ENCODE data around the gene PPP1R9A.
A peak's percentile ranks its signal among the peaks of the same experiment; 100 is the strongest.

PPP1R9A gene

DNA sequence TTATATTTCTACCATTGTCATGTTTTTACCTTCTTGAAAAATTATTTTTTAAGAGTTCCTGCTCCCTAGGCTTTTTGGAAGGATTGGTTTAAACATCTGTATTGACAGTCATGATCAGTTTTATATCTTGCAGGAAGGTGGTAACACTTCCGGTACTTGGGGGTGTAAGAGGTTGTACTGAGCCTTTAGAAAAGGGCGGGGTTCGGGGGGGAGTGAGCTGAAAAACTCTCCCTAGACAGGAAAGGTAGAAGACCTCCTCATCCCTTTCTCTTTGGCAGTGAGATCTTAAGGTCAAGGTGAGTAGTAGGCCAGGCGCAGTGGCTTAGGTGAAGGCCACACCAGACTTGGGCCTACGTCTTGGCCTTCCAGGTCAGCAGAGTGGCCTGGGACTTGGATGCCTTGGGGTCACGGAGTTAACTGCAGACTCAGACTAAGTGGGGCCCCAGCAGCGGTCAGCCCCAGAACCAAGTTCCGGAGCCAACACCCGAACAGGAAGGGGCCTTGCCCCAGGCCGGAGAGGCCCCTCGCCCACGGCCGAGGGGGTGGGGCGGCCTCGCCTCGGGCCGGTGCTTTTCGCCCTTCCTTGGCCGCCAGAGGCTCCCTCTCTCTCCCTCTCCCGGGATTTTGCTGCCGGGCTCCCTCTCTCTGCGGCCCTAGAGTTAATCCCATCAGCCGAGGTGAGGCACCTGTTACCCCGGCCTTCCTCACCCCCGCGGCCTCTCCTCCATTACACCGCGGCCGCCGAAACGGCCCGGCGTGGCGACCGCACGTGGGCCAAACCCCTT is at the start of gene PPP1R9A:
PPP1R9A (plus strand) TSS at position 569 of the 785 bp plus-strand sequence. CDS start 2,520 bp downstream, outside the sequence.
- peak; percentile 32 for DNase-seq

DNA sequence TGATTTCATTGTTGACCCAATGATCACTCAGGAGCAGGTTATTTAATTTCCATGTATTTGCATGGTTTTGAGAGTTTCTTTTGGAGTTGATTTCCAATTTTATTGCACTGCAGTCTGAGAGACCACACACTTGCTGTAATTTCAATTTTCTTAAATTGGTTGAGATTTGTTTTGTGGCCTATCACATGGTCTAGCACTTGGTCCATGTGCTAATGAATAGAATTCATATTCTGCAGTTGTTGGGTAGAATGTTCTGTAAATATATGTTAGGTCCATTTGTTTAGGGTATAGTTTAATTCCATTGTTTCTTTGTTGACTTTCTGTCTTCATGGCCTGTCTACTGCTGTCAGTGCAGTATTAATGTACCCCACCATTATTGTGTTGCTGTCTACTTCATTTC is 36.3 kb upstream of the PPP1R9A start:
- no peak for DNase-seq

DNA sequence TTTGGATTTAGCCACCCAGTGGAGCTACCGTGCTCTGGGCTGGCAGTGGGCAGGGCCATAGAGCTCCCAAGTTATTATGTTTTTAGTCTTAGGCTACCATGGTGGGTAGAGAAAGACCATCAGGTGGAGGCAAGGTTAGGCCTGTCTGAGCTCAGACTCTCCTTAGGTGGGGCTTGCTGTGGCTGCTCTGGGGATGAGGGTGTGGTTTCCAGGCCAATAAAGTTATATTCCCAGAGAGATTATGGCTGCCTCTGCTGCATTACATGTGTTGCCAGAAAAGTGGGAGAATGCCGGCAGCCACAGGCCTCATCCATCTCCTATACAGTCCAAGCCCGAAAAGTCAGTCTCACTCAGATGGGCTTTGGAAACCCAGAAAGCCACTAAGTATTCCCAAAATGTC is 34.2 kb upstream of the PPP1R9A start:
- no peak for DNase-seq

DNA sequence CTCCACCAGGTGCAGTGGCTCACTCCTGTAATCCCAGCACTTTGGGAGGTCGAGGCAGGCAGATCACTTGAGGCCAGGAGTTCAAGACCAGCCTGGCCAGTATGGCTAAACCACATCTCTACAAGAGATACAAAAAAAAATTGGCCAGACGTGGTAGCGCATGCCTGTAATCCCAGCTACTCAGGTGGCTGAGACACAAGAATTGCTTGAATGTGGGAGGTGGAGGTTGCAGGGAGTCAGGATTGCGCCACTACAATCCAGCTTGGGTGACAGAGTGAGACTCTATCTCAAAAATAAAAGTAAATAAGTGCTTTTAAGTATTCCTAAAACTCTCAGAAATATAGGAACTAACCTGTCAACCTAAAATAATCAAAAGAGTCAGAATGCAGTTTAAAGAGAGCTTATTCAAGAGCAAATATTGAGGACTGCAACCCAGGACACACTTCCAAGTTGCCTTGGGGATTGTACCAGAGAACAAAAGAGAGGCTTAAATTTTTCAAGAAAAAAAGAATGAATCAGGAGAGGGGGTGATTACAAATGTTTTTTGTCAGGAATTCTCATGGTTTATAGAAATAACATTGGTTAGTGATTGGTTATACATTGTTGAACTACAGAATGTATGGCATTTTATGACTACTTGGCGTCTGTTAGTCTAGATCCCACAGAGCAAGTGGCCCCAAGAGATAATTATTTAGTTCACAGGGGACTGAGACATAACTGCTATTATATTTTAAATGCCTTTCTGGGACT is 33.2 kb upstream of the PPP1R9A start:
- DNase-seq = no peak

DNA sequence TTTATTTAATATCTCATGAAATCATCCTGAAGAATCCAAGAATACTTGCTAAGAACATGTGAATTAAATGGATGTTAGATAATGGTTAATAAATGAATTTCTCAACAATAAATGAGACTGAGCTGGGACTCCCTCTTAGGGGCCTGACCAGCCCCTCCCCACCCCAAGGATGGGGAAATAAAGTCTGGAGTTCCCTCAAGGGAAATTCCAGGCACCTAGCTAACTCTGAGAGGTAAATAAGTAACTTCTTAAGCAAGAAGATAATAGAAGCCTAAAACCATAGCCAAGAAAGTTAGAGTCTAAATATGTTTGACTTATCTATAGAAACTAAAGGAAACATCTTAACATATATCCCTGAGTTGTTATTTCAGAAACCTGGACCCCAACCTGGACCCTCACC is 32.2 kb upstream of the PPP1R9A start:
- DNase-seq = no peak

DNA sequence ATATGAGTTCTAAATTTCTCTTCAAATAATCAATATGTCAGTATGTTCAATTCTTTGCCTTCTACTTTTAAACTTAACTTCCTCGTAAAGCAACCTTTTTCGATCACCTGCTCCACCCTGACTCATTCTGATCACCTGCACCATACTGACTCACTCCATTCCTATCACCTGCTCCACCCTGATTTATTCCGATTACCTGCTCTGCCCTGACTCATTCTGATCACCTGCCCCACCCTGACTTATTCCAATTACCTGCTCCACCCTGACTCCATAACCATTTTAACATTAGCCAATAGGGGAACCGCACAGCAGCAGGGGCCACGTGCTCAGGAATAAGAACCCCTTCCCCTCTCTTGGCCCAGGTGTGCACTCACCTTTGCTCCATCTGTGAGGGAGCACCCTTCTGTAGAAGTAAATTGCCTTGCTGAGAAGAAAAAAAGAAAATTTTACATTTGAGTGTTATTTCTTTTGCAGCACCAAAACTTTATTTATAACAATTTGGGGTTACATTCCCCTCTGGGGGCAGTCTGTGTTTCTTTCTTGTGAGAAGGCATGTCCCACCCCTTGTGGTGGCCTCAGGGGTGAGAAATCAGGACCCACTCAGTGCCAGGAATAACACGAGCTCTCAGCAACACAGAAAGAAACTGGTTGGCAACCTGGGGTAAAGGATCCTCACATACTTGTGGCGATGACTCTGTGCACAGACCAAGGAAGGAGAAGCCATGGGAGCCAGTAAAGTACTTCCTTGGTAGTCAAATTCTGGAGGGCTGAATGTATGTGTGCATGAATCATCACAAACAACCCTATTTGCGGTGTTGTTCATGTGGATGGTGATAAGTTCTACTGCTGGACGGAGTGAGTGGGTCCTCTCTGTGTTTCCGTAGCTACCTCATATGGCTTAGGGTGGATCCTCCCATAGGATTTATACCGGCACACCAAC is 29.4 kb upstream of the PPP1R9A start:
- DNase-seq = no peak

DNA sequence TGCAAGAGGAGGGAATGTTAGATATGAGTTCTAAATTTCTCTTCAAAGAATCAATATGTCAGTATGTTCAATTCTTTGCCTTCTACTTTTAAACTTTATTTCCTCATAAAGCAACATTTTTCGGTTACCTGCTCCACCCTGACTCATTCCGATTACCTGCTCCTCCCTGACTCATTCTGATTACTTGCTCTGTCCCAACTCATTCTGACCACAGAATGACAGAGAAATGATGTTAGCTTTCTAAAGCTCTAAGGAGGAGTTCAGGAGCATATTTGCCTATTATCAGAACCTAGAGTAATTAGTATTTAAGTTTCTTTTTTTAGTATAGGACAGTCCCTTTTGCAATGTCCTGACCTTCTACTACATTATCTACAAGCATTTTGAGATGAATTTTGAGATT is 24.5 kb upstream of the PPP1R9A start:
- no peak for DNase-seq

DNA sequence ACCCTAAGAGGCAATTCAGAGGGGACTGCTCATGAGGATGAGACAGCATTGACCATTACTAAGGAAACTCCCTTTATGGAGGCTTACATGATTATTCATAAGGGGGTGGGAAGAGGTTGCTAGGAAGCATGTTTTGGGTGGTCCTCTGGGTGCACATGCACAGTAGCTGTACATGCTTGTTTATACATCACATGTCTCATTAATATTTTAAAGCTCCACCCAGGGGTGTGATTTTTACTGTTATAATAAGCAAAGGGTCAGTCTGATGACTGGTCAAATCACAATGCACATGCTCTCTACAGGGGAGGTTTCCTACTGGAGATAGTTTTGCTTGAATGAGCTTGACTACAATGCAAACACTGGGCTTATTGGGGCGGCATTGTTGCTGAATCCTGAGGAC is 23.8 kb upstream of the PPP1R9A start:
- no peak for DNase-seq

DNA sequence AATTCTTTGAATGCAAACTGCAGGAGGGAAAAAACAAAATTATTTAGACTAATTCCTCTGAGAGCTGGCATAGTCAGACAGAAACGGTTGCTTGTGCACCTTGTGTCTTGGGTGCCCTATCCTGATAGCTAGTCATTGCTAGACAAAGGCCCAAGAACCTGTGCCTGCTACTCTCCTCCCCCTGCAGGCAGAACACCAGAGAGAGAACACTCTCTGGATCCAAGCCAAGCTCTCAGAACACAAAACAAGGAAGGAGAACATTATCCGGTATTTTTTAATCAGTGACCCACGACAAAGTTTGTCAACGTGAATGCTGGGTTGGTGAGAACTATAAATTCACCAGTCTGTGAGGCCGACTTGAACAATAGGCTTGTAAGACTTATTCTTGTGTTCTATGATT is 18.8 kb upstream of the PPP1R9A start:
- no peak for DNase-seq

DNA sequence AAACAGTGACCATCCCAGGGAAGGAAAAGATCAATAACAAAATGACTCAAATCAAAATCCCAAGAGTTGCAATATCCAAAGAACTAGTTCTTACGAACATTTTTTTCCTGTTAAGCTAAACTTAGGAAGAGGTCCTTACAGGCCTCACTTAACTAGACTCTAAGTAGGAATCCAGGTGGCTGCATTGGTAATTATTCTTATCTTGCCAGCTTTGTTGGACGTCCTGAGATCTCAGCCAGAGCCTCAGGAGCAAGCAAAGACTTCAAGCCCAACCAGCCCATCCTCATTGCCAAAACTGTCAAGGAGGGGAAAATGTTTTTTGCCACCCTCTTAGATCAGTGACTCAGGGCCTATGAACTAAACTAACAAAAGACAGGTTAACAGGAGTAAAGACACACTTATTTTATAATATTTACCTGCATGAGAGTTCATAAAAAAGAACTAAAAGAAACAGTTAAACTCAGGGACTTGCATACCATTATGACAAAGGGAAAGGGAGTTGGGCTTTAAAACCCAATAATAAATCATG is 18.3 kb upstream of the PPP1R9A start:
- DNase-seq = no peak

DNA sequence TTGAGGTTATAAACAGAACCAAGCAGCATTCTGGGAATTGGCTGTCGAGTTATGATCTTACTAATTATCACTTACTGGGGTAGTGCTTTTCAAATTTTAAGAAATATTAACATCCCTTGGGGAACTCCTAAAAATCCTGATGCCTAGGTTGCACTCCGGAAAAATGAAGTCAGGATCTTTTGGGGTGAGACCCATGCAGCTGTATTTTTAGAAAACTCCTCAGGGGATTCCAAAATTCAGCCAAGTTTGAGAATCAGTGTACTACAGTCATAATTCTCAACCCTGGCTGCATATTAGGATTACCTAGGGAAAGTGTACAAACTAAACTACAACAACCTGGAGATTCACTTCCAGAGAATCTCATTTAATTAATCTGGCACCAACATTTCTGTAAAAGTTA is 17.2 kb upstream of the PPP1R9A start:
- DNase-seq = no peak

DNA sequence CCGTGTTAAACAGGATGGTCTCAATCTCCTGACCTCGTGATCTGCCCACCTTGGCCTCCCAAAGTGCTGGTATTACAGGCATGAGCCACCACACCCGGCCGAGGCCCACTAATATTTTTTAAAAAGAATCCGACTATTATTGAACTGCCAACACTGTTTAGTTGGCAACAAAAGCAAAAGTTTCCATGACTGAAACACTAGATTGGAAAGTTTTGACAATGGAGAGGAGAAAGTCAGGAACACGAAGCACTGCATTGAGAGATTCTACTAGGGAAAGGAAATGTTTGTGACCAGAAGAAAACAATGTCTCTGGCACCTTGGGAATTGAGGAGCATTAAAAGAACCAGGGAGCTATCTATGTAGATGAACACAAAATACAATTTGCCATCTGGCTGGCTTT is 13.7 kb upstream of the PPP1R9A start:
- DNase-seq = no peak

DNA sequence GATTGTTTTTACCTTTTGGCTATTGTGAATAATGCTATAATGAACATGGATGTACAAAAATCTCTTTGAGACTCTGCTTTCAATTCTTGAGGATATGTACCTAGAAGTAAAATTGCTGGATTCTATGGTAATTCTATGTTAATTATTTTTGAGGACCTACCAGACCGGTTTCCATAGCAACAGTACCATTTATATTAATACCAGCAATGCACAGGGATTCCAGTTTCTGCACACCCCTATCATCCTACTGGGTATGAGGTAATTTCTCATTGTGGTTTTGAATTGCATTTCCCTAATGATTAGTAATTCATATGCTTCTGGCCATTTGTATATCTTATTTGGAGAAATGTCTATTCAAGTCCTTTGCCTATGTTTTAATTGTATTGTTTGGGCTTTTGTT is 9.9 kb upstream of the PPP1R9A start:
- DNase-seq = no peak

DNA sequence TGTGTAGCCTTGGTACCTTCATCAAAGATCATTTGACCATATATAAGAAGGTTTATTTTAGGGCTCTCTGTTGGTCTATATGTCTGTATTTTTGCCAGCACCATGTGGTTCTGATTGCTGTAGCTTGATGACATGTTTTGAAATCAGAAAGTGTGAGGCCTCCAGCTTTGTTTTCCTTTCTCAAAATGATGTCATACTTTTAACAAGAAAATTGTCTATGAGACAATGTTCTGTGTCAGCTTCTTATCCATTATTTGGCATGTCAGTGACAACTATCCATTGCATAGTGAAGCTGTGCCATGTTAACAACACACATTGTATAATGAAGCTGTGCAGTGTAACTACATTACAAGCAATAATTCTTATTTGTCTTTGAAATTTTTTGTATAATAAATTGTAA is 9.1 kb upstream of the PPP1R9A start:
- DNase-seq = no peak

DNA sequence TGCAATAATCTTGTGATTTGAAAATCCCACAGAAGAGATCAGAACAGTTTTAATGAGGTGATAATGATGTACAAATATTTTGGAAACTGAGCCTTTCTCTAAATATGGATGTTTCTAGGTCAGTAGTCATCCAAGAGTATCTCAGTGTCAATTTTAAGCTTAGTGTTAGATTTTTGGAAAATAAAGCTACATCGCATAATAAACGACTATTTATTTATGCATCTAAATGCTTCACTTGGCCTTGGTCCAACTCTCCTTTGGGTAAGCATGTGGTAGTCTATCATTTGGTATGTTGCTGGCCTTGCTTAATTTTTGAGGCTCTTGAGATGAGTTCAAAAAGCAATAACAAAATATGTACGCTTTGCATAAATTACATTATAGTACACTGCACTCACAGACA is 5.4 kb upstream of the PPP1R9A start:
- no peak for DNase-seq

DNA sequence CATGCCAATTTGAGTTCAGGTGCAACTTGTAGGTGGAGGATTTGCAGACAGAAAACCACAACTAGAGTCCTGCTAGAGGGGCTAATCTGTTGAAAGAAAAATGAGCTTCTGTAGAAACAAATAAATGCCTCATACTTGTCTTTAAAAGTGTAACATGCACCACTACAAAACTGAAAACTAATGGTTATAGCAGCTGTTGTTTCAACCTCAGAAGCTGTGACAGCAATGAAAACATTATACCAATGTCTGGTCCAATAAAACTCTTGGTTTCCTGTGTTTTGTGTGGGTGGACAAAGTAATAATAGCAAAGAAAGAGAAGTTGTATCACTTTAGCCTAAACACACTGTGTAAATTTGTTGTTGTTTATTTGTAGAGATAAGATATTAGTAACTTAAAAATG is 3.4 kb upstream of the PPP1R9A start:
- no peak for DNase-seq

DNA sequence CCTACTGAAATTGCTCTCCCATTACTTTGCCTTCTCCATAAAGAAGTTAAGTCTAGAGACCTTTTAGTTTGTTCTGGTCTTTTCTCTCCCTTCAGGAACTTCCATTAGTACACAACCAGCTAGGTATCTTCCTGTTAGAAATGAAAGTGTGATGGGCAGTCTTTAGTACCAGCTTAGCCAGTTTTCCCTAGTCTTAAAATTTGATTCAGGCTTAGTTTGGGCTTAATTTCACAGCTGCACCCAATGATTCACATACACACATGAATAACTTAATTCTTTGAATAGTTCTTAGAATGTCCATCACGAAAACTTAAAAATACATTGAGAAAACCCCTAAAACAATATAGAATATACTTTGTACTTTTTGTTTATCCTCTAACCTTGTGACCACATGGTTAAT is 2.4 kb upstream of the PPP1R9A start:
- DNase-seq = no peak

DNA sequence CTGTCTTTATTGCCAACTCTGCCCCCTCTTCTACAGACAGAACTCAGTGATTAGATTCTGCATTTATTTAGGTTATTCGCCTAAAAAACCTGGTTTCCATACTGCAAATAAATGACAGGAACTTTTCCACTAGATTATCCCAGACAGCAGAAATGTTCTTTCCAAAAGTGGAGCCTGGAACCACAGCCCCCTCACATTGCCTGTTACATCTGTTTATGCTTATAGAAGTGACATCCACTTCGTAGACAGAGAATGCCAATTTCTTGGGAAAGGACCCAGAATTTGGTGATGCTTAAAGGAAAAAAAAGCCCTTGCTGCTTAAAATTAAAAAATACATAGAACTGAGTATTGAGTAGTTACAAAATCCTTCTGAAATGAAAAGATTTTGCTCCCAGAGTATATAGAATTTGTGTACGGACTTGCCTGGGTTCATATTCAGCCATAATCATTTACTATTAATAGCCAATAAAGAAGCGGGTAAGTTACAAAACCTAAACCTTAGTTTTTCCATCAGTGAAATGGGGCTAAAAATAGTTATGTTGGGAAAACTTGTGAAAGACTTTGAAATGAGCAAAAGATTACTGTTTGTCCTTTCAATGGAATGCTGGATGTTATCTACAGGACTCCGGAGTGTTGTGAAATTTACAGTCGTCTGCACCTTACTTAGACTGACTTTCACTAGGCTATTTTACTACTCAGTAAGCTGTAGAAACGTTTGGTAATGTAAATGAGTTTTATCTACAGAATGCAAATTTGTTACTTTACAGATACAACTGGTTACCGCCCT is 1.1 kb upstream of the PPP1R9A start:
- DNase-seq = no peak

DNA sequence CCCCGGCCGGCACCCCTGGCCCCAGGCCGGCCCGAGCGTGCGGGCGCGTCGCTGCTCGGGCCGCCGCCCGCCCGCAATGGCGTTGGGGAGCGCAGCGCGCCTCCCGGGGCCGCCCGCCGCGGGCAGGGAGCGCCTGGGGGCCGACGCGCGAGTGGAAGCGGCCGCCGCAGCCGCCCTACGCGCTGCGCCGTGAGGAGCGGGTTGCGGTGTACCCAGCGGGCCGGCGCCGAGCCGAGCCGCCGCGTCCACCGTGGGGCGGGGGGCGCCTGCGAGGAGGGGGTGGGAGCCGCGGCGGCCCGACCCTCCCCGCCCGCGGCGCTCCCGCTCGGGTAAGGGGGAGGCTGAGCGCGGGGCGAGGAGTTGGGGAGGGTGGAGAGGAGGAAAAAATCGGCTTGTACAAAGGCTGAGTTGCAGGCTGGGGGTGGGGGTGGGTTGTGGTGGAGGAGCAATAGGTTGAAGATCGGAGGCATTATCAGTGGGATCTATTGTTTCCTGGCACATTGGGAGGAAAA is 473 bp downstream of the PPP1R9A start:
- no peak for DNase-seq

DNA sequence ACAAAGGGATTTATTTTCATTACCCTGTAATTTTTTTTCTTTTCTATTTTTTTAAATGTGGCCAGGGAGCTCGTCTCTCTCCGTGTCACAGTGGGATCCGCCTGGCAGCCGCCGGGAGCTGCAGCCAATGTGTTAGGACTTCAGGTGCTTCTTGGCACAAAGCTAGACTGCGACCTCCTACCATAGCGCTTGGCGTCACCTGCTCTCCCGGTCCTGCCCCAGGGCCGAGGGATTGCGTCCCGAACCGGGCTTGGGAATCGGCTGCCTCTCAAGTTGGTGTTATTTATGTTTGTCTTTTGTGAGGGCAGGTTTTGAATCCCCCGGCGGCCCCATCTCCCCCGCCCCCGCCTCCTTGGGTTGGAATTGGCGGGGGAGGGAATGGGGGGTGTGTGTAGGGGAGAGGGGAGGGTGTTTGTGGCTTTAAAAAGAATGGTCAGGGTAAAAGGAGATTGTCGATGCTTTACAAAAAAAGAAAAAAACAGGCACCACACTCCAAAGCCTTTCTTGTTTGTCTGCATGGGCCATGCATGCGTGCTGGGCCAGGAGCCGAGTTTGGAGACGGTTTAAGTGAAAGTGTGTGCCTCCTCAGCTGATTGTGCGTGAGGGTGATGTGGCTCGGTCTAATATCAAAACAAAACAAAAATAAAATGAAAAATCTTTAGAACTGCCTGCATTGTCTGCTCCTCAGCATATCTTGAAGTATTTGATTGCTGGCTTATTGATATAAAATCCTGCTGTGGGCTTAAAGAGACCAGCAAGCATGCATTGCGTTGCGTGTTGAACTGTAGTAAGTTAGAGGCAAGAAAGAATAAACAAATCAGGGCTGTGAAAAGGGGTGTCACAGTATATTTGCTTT is 1.2 kb downstream of the PPP1R9A start:
- no peak for DNase-seq

DNA sequence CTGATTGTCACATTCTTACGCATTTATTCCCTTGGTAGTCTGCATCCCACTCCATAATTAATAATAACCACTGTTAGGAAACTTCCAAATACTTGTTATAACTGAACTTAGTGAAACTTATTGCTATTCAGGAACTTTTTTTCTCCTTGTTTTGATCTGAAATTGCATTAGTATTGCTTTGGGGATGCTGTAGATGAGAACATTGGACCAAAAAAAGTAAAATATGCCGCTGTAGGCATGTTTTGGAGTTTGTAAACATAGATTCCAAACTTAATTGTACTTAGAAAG is 1.7 kb downstream of the PPP1R9A start:
- DNase-seq = no peak
